GM19397 (cell line): Measurements from ENCODE around the gene TUSC2.
A peak's percentile ranks its signal among the peaks of the same experiment; 100 is the strongest.

Experiments used
- ATAC-seq: cut with Tn5 transposase; IDR thresholded peaks from one replicate; pipeline ENCODE4 v1.9.1; 2021; ENCODE audit warnings: mild to moderate bottlenecking, moderate library complexity; ENCODE audit not compliant: unreplicated experiment

Gene TUSC2, protein sequence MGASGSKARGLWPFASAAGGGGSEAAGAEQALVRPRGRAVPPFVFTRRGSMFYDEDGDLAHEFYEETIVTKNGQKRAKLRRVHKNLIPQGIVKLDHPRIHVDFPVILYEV

DNA sequence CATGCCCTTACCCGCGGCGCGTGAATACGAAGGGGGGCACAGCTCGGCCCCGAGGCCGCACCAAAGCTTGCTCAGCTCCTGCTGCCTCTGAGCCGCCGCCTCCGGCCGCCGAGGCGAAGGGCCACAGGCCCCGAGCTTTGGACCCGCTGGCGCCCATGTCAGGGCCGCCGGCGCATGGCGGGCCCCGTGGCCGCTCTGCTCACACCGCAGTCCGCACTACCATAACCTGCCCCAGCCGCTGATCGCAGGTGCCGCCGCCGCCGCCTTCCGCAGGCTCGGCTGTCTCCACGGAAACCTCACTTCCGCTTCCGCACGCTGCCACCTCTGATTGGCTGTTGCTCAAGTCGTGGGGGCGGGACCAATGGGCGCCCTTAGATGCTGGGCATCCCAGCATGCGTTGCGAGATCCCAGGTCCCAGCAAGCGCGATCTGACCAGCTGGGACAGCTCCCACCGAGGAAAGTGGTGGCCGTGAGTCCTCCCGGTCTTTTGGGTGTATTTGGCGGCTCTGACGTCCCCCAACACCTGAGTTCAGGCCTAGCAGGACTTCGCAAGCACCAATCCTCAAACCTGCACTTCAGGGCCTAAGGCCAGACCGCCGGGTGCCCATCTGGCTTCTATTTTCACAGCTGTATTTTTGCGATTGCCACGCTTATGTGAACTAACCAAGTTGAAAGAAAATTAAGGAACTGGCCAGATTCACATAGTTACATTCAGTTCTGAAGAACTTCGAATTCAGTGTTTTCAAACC lies at the start of gene TUSC2:
TSS of gene TUSC2 (minus strand) at position 281 of the 749 bp plus-strand sequence. CDS start at position 157, 124 bp downstream.
- ATAC-seq = peak; percentile 82

DNA sequence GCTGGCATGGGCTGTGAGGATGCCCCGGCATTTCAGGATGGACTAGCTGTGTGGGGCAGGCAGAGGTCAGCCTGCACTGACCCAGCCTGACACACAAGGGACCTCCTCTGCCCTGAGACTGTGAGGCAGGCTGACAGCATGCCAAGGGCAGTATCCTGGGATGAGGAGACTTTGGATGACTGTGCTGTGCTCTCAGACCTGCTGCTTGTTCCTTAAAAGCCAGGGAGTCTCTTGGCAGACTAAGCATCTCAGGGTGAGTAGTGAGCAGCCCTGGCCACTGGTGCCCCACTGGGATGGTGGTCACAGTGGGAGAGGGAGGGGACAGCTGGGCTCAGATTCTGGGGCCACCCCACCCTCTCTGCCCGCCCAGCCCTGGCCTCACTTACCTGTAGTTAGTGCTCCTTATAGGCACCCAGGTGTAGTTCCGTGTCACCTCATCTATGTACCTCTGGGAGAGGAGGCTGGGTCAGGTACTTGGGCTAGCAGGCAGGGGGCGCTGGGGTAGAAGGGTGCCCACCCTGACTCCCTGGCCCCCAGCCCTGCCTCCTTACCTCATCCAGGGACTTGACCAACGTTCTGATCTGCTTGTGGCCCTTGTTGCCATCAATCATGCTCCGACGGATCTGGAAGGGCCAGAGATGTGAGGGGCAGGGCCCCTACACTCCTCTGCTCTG lies 47.4 kb upstream of the TUSC2 start:
- ATAC-seq = no peak

DNA sequence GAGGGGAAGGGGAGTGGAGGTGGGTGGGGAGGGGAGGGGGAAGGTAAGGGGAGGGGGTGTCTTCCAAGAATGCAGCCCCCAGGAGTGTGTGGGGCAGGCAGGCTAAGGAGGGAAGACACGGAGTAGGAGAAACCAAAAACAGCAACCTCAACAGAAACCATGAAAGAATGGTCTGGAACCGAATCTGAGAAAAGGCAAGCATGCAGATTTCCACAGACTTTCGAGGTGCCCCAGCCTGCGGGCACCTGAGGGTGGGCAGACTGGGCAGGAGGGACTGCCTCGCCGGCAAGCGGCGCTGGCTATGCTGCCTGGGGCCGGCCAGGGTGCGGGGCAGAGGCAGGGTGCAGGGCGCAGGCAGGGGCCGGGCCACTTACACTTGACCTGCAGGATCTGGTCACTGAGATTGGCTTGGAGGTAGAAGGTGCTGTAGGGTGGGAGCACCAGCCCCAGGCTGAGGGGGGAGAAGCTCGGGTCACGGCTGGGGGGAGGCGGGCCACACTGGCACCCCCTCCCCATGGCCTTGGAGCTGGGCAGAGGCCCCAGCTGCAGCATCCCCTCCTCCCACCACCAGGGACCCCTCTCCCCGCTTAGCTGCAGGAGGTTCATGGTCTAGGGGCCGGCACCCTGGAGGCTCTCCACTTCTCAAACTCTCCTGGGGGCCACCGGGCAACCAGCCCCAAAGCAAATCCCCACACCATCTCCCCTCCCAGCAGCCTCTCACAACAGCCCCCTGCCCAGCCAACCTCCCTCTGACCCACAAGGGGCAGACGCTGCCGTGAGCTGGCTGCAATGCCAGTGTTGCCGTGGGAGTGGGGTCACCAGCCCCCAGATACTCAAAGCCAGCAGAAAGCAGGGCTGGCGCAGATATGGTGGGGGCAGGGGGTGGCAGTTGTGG lies 46.6 kb upstream of the TUSC2 start:
- ATAC-seq = no peak

DNA sequence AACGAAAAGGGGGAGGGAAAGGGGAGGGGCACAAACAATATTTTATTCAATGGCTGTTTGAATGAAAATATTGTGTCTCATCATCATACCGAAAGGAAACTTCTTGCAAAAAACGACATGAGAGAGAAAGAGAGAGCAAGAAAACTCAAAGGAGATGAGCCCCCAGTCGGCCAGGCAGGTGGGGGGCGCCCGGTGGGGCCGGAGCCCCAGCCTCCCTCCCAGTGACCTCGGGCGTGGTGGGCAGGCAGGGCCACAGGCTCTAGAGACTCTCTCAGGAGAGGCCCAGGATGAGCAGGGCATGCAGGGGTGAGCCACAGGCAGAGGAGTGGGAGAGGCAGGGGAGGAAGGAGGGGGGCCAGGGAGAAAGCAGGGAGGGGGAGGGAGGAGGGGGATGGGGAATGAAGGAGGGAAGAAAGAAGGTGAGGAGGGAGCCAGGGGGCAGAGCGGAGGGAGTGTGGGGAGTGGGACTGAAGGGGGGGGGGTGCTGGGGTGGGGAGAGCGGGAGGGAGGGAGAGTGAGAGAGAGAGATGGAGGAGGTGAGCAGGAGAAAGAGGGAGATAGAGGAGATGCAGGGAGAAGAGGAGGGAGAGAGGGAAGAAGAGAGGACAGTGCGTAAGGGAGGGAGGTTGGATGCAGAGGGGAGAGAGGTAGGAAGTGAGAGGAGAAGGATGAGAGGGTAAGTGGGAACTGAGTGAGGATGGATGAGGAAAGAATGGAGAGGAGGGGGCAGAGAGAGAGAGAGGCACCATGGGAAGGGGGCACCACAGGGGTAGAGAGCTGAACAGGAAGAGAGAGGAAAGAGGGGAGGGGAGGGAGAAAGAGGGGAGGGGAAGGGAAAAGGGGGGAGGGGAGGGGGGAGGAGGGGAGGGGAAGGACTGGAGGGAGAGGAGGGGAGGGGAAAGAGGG lies 45.4 kb upstream of the TUSC2 start:
- no peak for ATAC-seq

- no peak for ATAC-seq
Measured at GRCh38 chr3:50372349-50372748, 44.3 kb upstream of the TUSC2 start.

- no peak for ATAC-seq
Measured at GRCh38 chr3:50371133-50371685, 43.2 kb upstream of the TUSC2 start.

DNA sequence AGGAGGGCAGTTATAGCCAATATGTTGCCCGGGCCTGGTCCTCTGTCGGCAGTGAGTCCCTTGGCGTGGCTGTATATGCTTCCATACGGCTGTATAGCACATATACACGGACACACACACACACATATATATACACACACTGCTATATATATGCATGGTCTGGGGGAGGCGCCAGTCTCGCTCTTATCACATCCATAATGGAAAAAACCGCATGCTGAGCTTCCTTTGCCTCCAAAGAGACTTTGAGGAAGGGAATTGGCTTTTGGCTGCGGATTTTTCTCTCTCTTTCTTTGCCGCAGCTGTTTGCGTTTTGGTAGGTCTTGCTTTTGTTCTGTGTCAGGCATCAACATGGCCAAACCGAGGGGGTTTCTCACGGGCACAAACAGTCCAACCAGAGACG lies 42.6 kb upstream of the TUSC2 start:
- ATAC-seq = no peak

GRCh38 chr3:50369012-50369670 lies 41.1 kb upstream of the TUSC2 start:
- ATAC-seq = no peak

DNA sequence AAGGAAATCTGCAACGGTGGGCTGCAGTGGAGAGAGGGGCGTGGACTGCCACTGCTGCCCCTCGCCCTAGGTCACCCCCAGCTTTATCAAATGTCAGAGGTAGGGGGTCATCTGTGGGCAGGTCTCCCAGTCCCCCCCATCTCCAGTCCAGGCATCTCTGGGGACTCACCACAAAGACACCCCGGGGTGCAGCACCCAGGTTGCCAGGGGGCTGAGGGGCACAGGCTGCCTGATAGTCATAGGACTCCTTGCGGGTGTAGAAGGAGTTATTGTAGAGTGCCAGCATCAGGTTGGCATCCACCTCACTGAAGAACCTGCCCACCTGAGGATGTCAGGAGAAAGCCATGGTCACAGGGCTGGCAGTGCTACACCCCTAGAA lies 37.8 kb upstream of the TUSC2 start:
- no peak for ATAC-seq

DNA sequence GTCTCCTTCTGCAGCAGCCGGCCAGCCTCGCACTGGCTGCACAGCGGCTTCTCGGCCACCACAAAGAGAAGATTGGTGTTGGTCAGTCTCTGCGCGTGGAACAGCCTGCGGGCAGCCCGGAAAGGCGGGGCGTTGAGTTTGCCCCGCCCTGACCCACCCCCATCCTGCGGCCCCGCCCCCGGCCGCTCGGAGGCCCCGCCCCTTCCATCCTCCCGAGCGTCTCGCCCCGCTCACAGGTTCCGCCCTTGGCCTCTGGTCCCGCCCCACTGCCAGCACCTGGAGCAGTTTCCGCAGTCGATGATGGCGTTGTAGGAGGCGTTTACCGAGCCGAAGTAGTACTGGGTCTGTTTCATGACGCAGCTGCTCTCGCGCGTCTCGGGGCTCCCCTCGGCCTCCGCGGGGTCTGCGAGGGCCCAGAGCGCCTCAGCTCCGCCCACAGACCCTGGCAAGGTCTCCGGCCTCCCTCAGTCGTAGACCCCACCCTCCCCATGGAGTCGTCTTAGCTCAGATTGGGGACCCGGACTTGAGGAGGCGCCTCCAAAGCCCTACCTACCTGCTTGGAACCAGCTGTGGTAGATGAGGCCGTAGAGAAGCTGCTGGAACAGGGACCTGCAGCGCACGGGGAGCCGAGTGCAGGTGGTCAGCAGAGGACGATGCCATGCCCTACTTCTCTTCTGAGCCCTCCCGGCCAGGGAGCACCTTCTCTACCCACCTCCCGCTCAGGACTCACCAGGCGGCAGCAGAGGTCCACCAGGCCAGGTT lies 37.2 kb upstream of the TUSC2 start:
- ATAC-seq = peak; percentile 81

GRCh38 chr3:50364573-50365079 lies 36.6 kb upstream of the TUSC2 start:
- no peak for ATAC-seq

DNA sequence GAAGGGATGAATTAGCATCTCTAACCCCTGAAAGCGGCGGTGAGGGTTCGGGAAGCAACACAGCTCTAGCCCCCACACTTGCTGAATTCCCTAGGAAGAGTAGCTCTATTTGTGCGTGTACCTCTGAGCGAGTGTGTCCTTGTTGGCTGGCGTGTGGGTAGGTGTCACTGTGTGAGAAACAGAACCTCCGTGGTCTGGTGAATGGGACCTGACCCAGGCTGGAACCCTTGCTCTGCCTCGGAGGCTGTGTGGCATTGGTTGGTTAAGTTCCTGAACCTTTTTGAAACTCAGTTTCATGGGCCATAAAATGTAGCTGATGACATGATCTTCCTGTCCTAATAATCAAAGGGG lies 31.7 kb upstream of the TUSC2 start:
- no peak for ATAC-seq

GRCh38 chr3:50358911-50359759 lies 31.1 kb upstream of the TUSC2 start, which contains the start of gene TMEM115:
Gene TMEM115, minus strand, starts transcription at chr3:50359521. Its CDS starts 458 bp downstream, at chr3:50359063.
- ATAC-seq = peak; percentile 95

DNA sequence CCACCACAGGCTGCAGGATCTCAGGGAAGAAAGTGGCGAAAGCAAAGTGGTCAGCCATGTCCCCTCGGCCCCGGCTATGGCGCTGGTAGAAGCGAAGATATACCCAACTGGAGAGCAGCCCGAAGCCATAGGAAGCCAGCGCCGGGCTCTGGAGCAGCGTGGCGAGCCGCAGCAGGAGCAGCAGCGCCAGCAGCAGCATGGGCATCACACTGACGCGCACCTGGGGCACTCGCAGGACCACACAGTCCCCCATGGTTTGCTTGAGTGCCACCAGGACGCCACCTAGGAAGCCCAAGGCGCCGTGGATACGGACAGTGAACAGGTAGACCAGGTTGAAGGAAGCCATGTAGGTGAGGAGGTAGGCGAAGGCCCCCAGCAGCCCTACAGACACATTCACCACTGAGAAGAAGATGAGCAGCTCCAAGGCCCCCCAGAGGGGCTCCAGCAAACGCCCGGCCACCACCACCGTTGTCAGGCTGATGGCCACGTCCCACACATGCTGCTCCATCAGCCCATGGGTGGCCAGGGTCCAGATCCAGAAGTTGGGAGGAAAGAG lies 30.4 kb upstream of the TUSC2 start:
- ATAC-seq = no peak

DNA sequence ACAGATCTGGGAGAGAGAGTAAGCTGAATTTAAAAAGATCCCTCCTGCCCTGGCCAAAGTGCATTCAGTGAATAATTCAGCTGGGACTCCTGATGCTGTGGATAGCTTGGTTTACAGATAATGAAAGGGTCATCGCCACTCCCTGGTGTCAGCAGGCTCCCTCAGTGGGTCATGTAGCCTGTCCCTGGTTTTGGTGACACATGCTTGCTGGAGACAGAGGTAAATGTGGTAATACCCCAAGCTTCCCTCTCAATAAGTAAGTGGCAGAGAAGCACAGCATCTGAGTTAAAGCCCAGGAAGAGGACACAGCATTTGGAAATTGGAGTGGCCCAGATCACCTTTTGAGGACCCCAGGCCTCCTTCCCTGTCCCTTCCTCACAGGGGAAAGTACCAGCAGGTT lies 29.5 kb upstream of the TUSC2 start:
- no peak for ATAC-seq

- ATAC-seq = no peak
Measured at GRCh38 chr3:50356553-50356952, 28.5 kb upstream of the TUSC2 start.

DNA sequence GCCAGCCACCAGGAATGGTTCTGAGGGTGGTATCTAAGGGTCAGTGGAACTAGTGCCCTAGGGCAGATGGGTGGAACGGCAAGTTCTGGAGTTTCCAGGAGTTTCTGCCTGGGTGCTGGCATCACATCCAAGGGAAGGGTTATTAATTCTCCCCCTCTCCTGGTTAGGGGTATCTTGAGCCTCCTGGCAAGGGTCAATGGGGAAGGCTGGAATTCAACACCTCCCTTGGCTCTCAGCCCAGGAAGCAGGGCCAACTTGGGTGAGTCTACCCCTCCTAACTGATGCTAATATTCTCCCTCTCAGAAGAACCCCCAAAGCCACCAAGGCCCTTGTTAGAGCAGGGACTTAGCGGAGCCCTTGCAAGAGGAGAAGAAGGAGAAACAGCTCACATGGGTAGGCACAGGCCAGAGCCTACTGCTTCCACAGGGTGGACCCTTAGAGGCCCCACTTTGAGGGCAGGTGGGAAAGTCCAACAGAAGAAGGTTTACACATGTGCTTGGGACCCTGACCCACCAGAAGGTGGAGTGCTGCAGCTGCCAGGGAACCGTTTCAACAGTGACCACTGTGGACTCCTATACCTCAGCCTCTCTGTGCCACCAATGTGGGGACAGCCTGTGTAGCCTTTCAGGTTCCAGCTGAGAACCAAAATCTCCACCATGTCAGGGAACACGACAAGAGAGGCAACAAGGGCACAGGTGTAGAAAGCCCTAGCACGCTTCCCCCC lies 28.0 kb upstream of the TUSC2 start:
- no peak for ATAC-seq
